Measurements from ENCODE around the gene KATNA1. TPM values are rescaled to one million over a fixed set of nuclear protein-coding genes. Genes with fewer than 3 reads are reported as not detected.

Gene KATNA1
- total and polyA plus RNA-seq, 9 of the 15 experiments (the other 6 are each of a cell fraction or from before 2014, with no cell fraction given), result 22.5 to 76.9 (median 45.0) TPM

DNA sequence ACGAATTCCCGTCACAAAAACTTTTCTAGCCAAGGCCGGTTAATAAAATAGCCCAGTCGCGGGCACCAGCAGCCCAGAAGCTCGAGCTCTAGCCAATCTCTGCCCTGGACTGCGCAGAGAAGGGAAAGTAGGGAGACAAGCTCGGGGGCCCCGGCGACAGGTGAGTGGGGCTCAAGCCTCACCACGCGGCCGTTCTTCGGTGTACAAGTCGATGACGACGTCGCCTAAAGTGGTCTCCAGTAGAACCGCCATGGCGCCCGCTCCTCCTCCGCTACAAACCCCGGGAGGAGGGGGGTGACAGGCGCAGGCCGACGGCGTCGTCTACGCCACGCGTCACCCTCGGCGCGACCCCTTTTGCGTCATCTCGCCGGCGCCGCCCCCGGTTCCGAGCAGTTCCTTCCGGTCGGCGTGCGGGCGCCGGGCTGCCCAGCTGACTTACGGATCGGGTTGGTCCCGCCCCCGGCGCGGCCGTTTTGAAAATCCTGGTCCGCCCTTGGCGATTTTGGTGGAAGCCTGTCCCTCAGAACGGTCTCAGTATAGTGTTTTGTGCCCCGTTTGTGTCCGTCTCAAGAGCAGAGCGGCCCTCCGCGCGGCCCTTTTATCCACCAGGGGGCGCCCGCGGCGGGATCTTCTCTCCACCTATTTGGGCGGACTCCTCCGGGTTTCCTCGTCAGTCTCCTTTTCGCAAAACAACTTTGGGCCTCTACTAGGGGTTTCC lies 102.6 kb downstream of the KATNA1 start, which contains the start of gene PPIL4 (continued):
- TF ChIP-seq TRIM25 (IDR thresholded peaks at IDR 0.05; ENCODE audit: borderline replicate concordance), result no peak
- TF ChIP-seq, protein P1, sequence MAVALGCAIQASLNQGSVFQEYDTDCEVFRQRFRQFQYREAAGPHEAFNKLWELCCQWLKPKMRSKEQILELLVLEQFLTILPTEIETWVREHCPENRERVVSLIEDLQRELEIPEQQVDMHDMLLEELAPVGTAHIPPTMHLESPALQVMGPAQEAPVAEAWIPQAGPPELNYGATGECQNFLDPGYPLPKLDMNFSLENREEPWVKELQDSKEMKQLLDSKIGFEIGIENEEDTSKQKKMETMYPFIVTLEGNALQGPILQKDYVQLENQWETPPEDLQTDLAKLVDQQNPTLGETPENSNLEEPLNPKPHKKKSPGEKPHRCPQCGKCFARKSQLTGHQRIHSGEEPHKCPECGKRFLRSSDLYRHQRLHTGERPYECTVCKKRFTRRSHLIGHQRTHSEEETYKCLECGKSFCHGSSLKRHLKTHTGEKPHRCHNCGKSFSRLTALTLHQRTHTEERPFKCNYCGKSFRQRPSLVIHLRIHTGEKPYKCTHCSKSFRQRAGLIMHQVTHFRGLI (CRISPR knock-in tag; IDR thresholded peaks at IDR 0.05), result no peak
- peak; percentile 96 for TF ChIP-seq SP1 (CRISPR knock-in tag; IDR thresholded peaks at IDR 0.05)
- TF ChIP-seq, protein P2, sequence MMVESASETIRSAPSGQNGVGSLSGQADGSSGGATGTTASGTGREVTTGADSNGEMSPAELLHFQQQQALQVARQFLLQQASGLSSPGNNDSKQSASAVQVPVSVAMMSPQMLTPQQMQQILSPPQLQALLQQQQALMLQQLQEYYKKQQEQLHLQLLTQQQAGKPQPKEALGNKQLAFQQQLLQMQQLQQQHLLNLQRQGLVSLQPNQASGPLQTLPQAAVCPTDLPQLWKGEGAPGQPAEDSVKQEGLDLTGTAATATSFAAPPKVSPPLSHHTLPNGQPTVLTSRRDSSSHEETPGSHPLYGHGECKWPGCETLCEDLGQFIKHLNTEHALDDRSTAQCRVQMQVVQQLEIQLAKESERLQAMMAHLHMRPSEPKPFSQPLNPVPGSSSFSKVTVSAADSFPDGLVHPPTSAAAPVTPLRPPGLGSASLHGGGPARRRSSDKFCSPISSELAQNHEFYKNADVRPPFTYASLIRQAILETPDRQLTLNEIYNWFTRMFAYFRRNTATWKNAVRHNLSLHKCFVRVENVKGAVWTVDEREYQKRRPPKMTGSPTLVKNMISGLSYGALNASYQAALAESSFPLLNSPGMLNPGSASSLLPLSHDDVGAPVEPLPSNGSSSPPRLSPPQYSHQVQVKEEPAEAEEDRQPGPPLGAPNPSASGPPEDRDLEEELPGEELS (CRISPR knock-in tag; IDR thresholded peaks at IDR 0.05; ENCODE audit: borderline replicate concordance), result no peak
- no peak for TF ChIP-seq ZNF507 (tag; conservative IDR thresholded peaks at IDR 0.05)
- TF ChIP-seq HDAC8 (tag; IDR thresholded peaks at IDR 0.05), result peak; percentile 48; the same call in 1 of the 2 replicates
- peak; percentile 94 for TF ChIP-seq MYC (IDR thresholded peaks at IDR 0.05; ENCODE audit: low read depth, low read length)
- peak; percentile 80; the same call in 1 of the 2 replicates for TF ChIP-seq MYC (CRISPR knock-in tag; IDR thresholded peaks at IDR 0.05; ENCODE audit: borderline replicate concordance, low read depth)
- no peak for TF ChIP-seq NFIX (CRISPR knock-in tag; IDR thresholded peaks at IDR 0.05; ENCODE audit: low read depth)
- no peak for TF ChIP-seq ZNF695 (CRISPR knock-in tag; IDR thresholded peaks at IDR 0.05)
- TF ChIP-seq, protein P3, sequence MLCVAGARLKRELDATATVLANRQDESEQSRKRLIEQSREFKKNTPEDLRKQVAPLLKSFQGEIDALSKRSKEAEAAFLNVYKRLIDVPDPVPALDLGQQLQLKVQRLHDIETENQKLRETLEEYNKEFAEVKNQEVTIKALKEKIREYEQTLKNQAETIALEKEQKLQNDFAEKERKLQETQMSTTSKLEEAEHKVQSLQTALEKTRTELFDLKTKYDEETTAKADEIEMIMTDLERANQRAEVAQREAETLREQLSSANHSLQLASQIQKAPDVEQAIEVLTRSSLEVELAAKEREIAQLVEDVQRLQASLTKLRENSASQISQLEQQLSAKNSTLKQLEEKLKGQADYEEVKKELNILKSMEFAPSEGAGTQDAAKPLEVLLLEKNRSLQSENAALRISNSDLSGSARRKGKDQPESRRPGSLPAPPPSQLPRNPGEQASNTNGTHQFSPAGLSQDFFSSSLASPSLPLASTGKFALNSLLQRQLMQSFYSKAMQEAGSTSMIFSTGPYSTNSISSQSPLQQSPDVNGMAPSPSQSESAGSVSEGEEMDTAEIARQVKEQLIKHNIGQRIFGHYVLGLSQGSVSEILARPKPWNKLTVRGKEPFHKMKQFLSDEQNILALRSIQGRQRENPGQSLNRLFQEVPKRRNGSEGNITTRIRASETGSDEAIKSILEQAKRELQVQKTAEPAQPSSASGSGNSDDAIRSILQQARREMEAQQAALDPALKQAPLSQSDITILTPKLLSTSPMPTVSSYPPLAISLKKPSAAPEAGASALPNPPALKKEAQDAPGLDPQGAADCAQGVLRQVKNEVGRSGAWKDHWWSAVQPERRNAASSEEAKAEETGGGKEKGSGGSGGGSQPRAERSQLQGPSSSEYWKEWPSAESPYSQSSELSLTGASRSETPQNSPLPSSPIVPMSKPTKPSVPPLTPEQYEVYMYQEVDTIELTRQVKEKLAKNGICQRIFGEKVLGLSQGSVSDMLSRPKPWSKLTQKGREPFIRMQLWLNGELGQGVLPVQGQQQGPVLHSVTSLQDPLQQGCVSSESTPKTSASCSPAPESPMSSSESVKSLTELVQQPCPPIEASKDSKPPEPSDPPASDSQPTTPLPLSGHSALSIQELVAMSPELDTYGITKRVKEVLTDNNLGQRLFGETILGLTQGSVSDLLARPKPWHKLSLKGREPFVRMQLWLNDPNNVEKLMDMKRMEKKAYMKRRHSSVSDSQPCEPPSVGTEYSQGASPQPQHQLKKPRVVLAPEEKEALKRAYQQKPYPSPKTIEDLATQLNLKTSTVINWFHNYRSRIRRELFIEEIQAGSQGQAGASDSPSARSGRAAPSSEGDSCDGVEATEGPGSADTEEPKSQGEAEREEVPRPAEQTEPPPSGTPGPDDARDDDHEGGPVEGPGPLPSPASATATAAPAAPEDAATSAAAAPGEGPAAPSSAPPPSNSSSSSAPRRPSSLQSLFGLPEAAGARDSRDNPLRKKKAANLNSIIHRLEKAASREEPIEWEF (CRISPR knock-in tag; IDR thresholded peaks at IDR 0.05), result no peak
- TF ChIP-seq KHSRP (IDR thresholded peaks at IDR 0.05), result peak; percentile 99
- TF ChIP-seq MED1 (CRISPR knock-in tag; IDR thresholded peaks at IDR 0.05; ENCODE audit: borderline replicate concordance), result no peak
- peak; percentile 100 for TF ChIP-seq SIN3B (IDR thresholded peaks at IDR 0.05; ENCODE audit: low read depth)
- no peak for TF ChIP-seq ZNF280A (IDR thresholded peaks at IDR 0.05; ENCODE audit: low read depth, partially characterized antibody)
